Stimulated activated CD8-positive, alpha-beta memory T cell treated with anti-CD3 and anti-CD28 coated beads, Interleukin-4, amount 100 ng/mL, for 1 hour (primary cell): ENCODE measurements around the gene LTA.

ENCODE experiments used
- DNase-seq, 2 donors: peaks; one replicate each; pipeline ENCODE4 v3.0.0-alpha.2; 2020; ENCODE audit warnings: low read depth in 2 of 2, low spot score in 1 of 2

The LTA gene

GRCh38 chr6:31622684-31623091 lies 50.6 kb downstream of the LTA start:
- DNase-seq, result no peak
